ENCODE data around the gene UBE2M.
"Not testable (repeated sequence)": the region's sequence is repeated elsewhere in the genome, so short reads cannot be mapped to it uniquely, and the experiment has no call there.

UBE2M gene

GRCh38 chr19:58558066-58558622, at the start of gene UBE2M:
TSS of gene UBE2M (minus strand) at chr19:58558611. CDS start at chr19:58558381, 230 bp downstream.
- no peak for DNase-seq

- DNase-seq, result not testable (repeated sequence)
These were observed 48.8 kb upstream of the UBE2M start for GRCh38 chr19:58607213-58607612.

GRCh38 chr19:58606251-58606896, 48.0 kb upstream of the UBE2M start:
- DNase-seq, result not testable (repeated sequence)

GRCh38 chr19:58586133-58586765, 27.8 kb upstream of the UBE2M start:
- no peak for DNase-seq

GRCh38 chr19:58585442-58586132, 27.2 kb upstream of the UBE2M start:
- DNase-seq, result no peak

GRCh38 chr19:58584498-58585441, 26.4 kb upstream of the UBE2M start:
- no peak for DNase-seq

- no peak for DNase-seq
These were observed 24.6 kb upstream of the UBE2M start for GRCh38 chr19:58582985-58583384.

GRCh38 chr19:58581227-58582141, 23.1 kb upstream of the UBE2M start:
- DNase-seq, result no peak

- DNase-seq, result no peak
These were observed 21.2 kb upstream of the UBE2M start for GRCh38 chr19:58579473-58580142.

GRCh38 chr19:58578012-58578925, 19.9 kb upstream of the UBE2M start:
- no peak for DNase-seq

GRCh38 chr19:58577581-58577980, 19.2 kb upstream of the UBE2M start:
- not testable (repeated sequence) for DNase-seq

GRCh38 chr19:58575183-58576041, 17.0 kb upstream of the UBE2M start:
- DNase-seq, result no peak

GRCh38 chr19:58573658-58574164, 15.3 kb upstream of the UBE2M start:
- no peak for DNase-seq

- no peak for DNase-seq
These were observed 14.6 kb upstream of the UBE2M start, which contains the start of gene MZF1 for GRCh38 chr19:58572818-58573657. TSS of gene MZF1 (minus strand) at chr19:58573335. CDS start at chr19:58571389, 1,946 bp downstream.

- DNase-seq, result no peak
These were observed 13.8 kb upstream of the UBE2M start for GRCh38 chr19:58572026-58572817.

GRCh38 chr19:58571575-58571947, 13.2 kb upstream of the UBE2M start:
- no peak for DNase-seq

Data from NCI-H1417 (cell line).